HEK293 (cell line): ENCODE data around the gene COBL.

Experiments used
- BCL11A ChIP-seq: fragments of 450-650 bp; formaldehyde crosslinking; IDR thresholded peaks from 2 replicates; pipeline ENCODE4 v1.5.1; 2016; ENCODE audit warnings: low read depth, missing biosample characterization, missing genetic modification characterization
- CTCF ChIP-seq: fragments of 450-650 bp; formaldehyde crosslinking; IDR thresholded peaks from 2 replicates; pipeline ENCODE4 v1.5.1; 2016; ENCODE audit warnings: missing biosample characterization, missing genetic modification characterization
- REST ChIP-seq: fragments of 450-650 bp; formaldehyde crosslinking; IDR thresholded peaks from 2 replicates; pipeline ENCODE4 v1.5.1; 2016; ENCODE audit warnings: missing biosample characterization, missing genetic modification characterization
- ZBTB8A ChIP-seq: fragments of 450-650 bp; formaldehyde crosslinking; IDR thresholded peaks from 2 replicates; pipeline ENCODE4 v1.5.1; 2016; ENCODE audit warnings: missing biosample characterization, missing genetic modification characterization
- ZNF175 ChIP-seq: fragments of 450-650 bp; formaldehyde crosslinking; IDR thresholded peaks from 2 replicates; pipeline ENCODE4 v1.5.1; 2016; ENCODE audit warnings: missing biosample characterization, missing genetic modification characterization
- ZNF18 ChIP-seq: fragments of 450-650 bp; formaldehyde crosslinking; IDR thresholded peaks from 2 replicates; pipeline ENCODE4 v1.5.1; 2016; ENCODE audit warnings: missing biosample characterization, missing genetic modification characterization

GRCh38 chr7:51280156-51280555, 36.5 kb downstream of the COBL start:
- TF ChIP-seq ZNF18 (no peak), ZBTB8A (tag by site-specific recombination) (no peak), CTCF (tag by site-specific recombination) (no peak), ZNF175 (tag by site-specific recombination) (no peak), BCL11A (tag by site-specific recombination) (no peak), REST (tag by site-specific recombination) (no peak)
